ENCODE results near the gene ABCA6. TPM values are rescaled to one million over a fixed set of nuclear protein-coding genes. Genes with fewer than 3 reads are reported as not detected.

Gene ABCA6
- total and polyA plus RNA-seq, 10 of the 15 experiments (the other 5 are each of a cell fraction or from before 2014, with no cell fraction given), result 6.8 to 36.9 (median 12.6) TPM

DNA sequence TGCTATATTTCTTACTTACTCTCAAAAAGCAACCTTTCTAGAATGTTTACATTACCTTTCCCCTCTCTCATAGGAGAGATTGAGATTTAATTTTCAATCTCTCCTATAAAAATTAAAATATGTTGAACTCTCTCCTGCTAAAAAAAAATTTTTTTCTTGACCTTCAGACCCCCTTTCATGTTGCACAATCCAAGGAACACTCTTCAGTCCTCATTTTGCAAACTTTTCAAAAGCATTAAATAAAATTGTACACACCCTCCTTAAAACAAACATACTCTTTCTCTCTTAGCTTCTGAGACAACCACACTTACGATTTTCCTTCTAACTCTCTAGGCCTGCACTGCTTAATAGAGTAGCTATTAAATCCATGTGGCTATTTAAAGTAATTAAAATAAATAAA, 8.6 kb upstream of the ABCA6 start:
- no peak overlapping the region for H3K4me3 ChIP-seq
- DNase-seq (ENCODE audit: low read depth, low spot score) (no peak), FAIRE-seq (no peak), ATAC-seq (no peak)
- intact Hi-C loops (cut with micrococcal nuclease; ENCODE audit: unreplicated experiment), result no loop called here
- H2AFZ ChIP-seq (ENCODE audit: control insufficient read depth, low read depth, low read length), result no peak overlapping the region
- WGBS (ENCODE audit: insufficient coverage, insufficient replicate concordance, low lambda C conversion rate, missing lambda C conversion rate), result 60% methylated on average over 1 of the region's 1 CpG
- H3K27me3 ChIP-seq (replicated peaks in 1 of 2; ENCODE audit: control insufficient read depth in 2 of 2, insufficient read depth in 2 of 2, low read length in 1 of 2), result no peaks in the 10 kb centered on the region
- ChIA-PET SMC1A (ENCODE audit: uncharacterized antibody, unreplicated experiment) (interaction anchor here (2.1 kb wide), 1 partner anchor 10 kb away, joined by 5 read pairs; no protein-coding TSS in a partner anchor), POLR2A (no interaction called here), RAD21 (ENCODE audit: unreplicated experiment) (no interaction called here), CTCF (interaction anchor here (1.0 kb wide), 1 partner anchor 9 kb away, joined by 3 read pairs; the partner anchor contains the start of gene ABCA6)
- no peak overlapping the region for H3K4me2 ChIP-seq (ENCODE audit: control insufficient read depth, insufficient read depth)
- H3K36me3 ChIP-seq (ENCODE audit: control insufficient read depth in 2 of 2, insufficient read depth in 2 of 2, low read length in 1 of 2), result no peaks in the 10 kb centered on the region; a peak in 1 of 4 replicates
- no peak overlapping the region for H3K9ac ChIP-seq (ENCODE audit: control insufficient read depth, insufficient read depth, low read length)
- in situ Hi-C loops (cut with MboI), result no loop called here
- H4K20me1 ChIP-seq (ENCODE audit: control insufficient read depth, insufficient read depth), result no peaks in the 10 kb centered on the region
- H3K9me3 ChIP-seq (replicated peaks; ENCODE audit: control insufficient read depth, insufficient read depth, low read length), result no peaks in the 10 kb centered on the region
- H3K79me2 ChIP-seq (ENCODE audit: control insufficient read depth, insufficient read depth, low read length), result no peaks in the 10 kb centered on the region
- no TSS peak for BruUV-seq (replicated peaks)
- no peaks in the 10 kb centered on the region for H3K4me1 ChIP-seq (ENCODE audit: control insufficient read depth, insufficient read depth, low read length)
- no peak overlapping the region for H3K27ac ChIP-seq (ENCODE audit: control insufficient read depth, insufficient read depth)
- TF ChIP-seq NFYB (IDR thresholded peaks at IDR 0.05; ENCODE audit: insufficient read depth, low read depth, low read length) (no peak), ASH2L (IDR thresholded peaks at IDR 0.05; ENCODE audit: borderline replicate concordance, low read depth) (no peak), TAF1 (IDR thresholded peaks at IDR 0.05; ENCODE audit: borderline replicate concordance, low read depth, low read length) (no peak), NBN (IDR thresholded peaks at IDR 0.05) (no peak), PAX8 (IDR thresholded peaks at IDR 0.05) (no peak), YBX1 (IDR thresholded peaks at IDR 0.05) (no peak), BACH1 (IDR thresholded peaks at IDR 0.05; ENCODE audit: borderline replicate concordance) (no peak), CHD2 (IDR thresholded peaks at IDR 0.05; ENCODE audit: borderline replicate concordance, low read depth, low read length) (no peak), ZNF24 (IDR thresholded peaks at IDR 0.05) (no peak), ZNF274 (IDR thresholded peaks at IDR 0.05; ENCODE audit: insufficient read depth, insufficient read length) (no peak), YY1 (IDR thresholded peaks at IDR 0.05; ENCODE audit: low read depth, low read length) (no peak), ZNF687 (IDR thresholded peaks at IDR 0.05) (no peak), POLR2AphosphoS2 (IDR thresholded peaks at IDR 0.05; ENCODE audit: low read depth, low read length) (no peak), NR2F1 (conservative IDR thresholded peaks at IDR 0.05) (no peak), TCF12 (IDR thresholded peaks at IDR 0.05; ENCODE audit: low read depth, low read length) (no peak), NR2C2 (IDR thresholded peaks at IDR 0.05; ENCODE audit: borderline replicate concordance, control insufficient read depth, insufficient read length, low read depth) (no peak)
- TF ChIP-seq, protein P1, sequence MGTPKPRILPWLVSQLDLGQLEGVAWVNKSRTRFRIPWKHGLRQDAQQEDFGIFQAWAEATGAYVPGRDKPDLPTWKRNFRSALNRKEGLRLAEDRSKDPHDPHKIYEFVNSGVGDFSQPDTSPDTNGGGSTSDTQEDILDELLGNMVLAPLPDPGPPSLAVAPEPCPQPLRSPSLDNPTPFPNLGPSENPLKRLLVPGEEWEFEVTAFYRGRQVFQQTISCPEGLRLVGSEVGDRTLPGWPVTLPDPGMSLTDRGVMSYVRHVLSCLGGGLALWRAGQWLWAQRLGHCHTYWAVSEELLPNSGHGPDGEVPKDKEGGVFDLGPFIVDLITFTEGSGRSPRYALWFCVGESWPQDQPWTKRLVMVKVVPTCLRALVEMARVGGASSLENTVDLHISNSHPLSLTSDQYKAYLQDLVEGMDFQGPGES (IDR thresholded peaks at IDR 0.05), result no peak
- TF ChIP-seq, protein P2, sequence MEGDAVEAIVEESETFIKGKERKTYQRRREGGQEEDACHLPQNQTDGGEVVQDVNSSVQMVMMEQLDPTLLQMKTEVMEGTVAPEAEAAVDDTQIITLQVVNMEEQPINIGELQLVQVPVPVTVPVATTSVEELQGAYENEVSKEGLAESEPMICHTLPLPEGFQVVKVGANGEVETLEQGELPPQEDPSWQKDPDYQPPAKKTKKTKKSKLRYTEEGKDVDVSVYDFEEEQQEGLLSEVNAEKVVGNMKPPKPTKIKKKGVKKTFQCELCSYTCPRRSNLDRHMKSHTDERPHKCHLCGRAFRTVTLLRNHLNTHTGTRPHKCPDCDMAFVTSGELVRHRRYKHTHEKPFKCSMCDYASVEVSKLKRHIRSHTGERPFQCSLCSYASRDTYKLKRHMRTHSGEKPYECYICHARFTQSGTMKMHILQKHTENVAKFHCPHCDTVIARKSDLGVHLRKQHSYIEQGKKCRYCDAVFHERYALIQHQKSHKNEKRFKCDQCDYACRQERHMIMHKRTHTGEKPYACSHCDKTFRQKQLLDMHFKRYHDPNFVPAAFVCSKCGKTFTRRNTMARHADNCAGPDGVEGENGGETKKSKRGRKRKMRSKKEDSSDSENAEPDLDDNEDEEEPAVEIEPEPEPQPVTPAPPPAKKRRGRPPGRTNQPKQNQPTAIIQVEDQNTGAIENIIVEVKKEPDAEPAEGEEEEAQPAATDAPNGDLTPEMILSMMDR (IDR thresholded peaks at IDR 0.05 in 2 of 3, conservative IDR thresholded peaks at IDR 0.05 in 1 of 3; ENCODE audit: control insufficient read depth in 2 of 3, extremely low read depth in 1 of 3, insufficient read depth in 1 of 3, low read depth in 3 of 3, low read length in 3 of 3), result no peak
- TF ChIP-seq, protein P3, sequence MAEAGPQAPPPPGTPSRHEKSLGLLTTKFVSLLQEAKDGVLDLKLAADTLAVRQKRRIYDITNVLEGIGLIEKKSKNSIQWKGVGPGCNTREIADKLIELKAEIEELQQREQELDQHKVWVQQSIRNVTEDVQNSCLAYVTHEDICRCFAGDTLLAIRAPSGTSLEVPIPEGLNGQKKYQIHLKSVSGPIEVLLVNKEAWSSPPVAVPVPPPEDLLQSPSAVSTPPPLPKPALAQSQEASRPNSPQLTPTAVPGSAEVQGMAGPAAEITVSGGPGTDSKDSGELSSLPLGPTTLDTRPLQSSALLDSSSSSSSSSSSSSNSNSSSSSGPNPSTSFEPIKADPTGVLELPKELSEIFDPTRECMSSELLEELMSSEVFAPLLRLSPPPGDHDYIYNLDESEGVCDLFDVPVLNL (IDR thresholded peaks at IDR 0.05; ENCODE audit: low read depth, low read length), result no peak
